Measurements from ENCODE around the gene PDGFD.

PDGFD gene

GRCh38 chr11:104175769-104176168, 11.8 kb upstream of the PDGFD start:
- Histone ChIP-seq H4K20me1 (ENCODE audit: insufficient read depth, low read length) (no peaks in the 10 kb centered on the region), H3K9ac (ENCODE audit: low read length) (no peak overlapping the region), H3K4me1 (ENCODE audit: low read length) (no peaks in the 10 kb centered on the region), H3K79me2 (ENCODE audit: low read length) (no peaks in the 10 kb centered on the region), H3K9me3 (ENCODE audit: insufficient read depth, low read length) (no peaks in the 10 kb centered on the region), H2AFZ (ENCODE audit: low read depth, low read length) (no peak overlapping the region), H3K4me2 (ENCODE audit: low read length) (no peak overlapping the region), H3K36me3 (replicated peaks; ENCODE audit: low read depth, low read length) (no peaks in the 10 kb centered on the region), H3K27me3 (ENCODE audit: low read depth, low read length) (no peaks in the 10 kb centered on the region), H3K27ac (ENCODE audit: low read length) (no peak overlapping the region), H3K4me3 (ENCODE audit: low read length) (no peak overlapping the region)
- TF ChIP-seq EZH2phosphoT487 (IDR thresholded peaks at IDR 0.05; ENCODE audit: low read depth), result no peak
- TF ChIP-seq, protein P1, sequence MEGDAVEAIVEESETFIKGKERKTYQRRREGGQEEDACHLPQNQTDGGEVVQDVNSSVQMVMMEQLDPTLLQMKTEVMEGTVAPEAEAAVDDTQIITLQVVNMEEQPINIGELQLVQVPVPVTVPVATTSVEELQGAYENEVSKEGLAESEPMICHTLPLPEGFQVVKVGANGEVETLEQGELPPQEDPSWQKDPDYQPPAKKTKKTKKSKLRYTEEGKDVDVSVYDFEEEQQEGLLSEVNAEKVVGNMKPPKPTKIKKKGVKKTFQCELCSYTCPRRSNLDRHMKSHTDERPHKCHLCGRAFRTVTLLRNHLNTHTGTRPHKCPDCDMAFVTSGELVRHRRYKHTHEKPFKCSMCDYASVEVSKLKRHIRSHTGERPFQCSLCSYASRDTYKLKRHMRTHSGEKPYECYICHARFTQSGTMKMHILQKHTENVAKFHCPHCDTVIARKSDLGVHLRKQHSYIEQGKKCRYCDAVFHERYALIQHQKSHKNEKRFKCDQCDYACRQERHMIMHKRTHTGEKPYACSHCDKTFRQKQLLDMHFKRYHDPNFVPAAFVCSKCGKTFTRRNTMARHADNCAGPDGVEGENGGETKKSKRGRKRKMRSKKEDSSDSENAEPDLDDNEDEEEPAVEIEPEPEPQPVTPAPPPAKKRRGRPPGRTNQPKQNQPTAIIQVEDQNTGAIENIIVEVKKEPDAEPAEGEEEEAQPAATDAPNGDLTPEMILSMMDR (IDR thresholded peaks at IDR 0.05; ENCODE audit: low read depth, low read length), result no peak

DNA sequence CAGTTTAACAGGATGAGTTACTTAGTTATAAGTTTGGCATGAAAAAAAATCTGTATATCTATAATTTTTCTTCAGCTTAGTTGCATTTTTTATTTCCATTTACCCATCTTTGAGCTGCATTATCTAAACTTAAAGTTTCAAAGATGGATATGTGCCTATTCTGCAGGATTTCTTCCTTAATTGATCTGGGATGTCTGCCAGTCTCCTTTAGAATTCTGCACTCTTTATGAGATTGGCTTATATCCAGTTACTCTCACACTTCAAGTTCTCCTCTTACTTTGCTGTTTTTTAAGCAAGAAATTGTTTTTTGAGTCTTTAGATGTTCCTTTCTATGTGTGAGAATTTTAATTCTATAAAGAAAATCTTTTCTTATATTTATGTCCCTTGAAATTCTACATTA, 5.1 kb upstream of the PDGFD start:
- Histone ChIP-seq H3K4me1 (ENCODE audit: low read length) (0 out of 2 replicates have a peak, but pooled peaks cover 3% of the 10 kb centered on the region), H3K36me3 (replicated peaks; ENCODE audit: low read depth, low read length) (no peaks in the 10 kb centered on the region), H4K20me1 (ENCODE audit: insufficient read depth, low read length) (no peaks in the 10 kb centered on the region), H3K9ac (ENCODE audit: low read length) (no peak overlapping the region), H3K4me2 (ENCODE audit: low read length) (no peak overlapping the region), H2AFZ (ENCODE audit: low read depth, low read length) (no peak overlapping the region), H3K79me2 (ENCODE audit: low read length) (no peaks in the 10 kb centered on the region), H3K27ac (ENCODE audit: low read length) (no peak overlapping the region), H3K4me3 (ENCODE audit: low read length) (no peak overlapping the region), H3K27me3 (ENCODE audit: low read depth, low read length) (0 out of 2 replicates have a peak, but pooled peaks cover 4% of the 10 kb centered on the region), H3K9me3 (ENCODE audit: insufficient read depth, low read length) (no peaks in the 10 kb centered on the region)
- TF ChIP-seq, protein P1 (IDR thresholded peaks at IDR 0.05; ENCODE audit: low read depth, low read length), result no peak
- no peak for TF ChIP-seq EZH2phosphoT487 (IDR thresholded peaks at IDR 0.05; ENCODE audit: low read depth)

DNA sequence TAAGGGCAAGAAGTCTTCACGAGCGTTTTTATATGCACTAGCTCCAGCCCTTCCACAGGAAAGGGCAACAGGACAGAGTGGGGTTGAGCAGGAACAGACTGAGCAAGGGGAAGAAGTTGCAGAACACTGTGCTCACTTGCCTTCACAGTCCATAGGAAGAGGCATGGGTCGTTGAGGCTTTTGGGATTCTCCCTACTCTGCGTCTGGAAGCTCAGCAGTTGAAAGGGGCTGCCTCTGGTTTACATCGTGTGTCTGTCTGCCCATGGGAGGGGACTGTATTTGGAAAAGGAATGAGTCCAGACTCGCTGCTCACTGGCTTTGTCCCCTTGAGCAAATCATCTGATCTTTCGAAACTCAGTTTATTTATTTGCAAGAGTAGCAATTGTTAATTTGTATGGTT, 1.1 kb upstream of the PDGFD start:
- H3K4me1 ChIP-seq (ENCODE audit: low read length), result peaks cover 9% of the 10 kb centered on the region
- no peak for TF ChIP-seq EZH2phosphoT487 (IDR thresholded peaks at IDR 0.05; ENCODE audit: low read depth)
- TF ChIP-seq, protein P1 (IDR thresholded peaks at IDR 0.05; ENCODE audit: low read depth, low read length), result no peak
- H3K36me3 ChIP-seq (replicated peaks; ENCODE audit: low read depth, low read length), result no peaks in the 10 kb centered on the region
- no peak overlapping the region for H3K4me3 ChIP-seq (ENCODE audit: low read length)
- H3K9ac ChIP-seq (ENCODE audit: low read length), result no peak overlapping the region
- H4K20me1 ChIP-seq (ENCODE audit: insufficient read depth, low read length), result no peaks in the 10 kb centered on the region
- no peak overlapping the region for H2AFZ ChIP-seq (ENCODE audit: low read depth, low read length)
- no peak overlapping the region for H3K27ac ChIP-seq (ENCODE audit: low read length)
- peaks cover 13% of the 10 kb centered on the region for H3K27me3 ChIP-seq (ENCODE audit: low read depth, low read length)
- no peaks in the 10 kb centered on the region for H3K79me2 ChIP-seq (ENCODE audit: low read length)
- H3K4me2 ChIP-seq (ENCODE audit: low read length), result no peak overlapping the region
- no peaks in the 10 kb centered on the region for H3K9me3 ChIP-seq (ENCODE audit: insufficient read depth, low read length)

GRCh38 chr11:104163100-104164027, 583 bp downstream of the PDGFD start:
- peaks cover 13% of the 10 kb centered on the region for H3K27me3 ChIP-seq (ENCODE audit: low read depth, low read length)
- no peaks in the 10 kb centered on the region for H3K36me3 ChIP-seq (replicated peaks; ENCODE audit: low read depth, low read length)
- H4K20me1 ChIP-seq (ENCODE audit: insufficient read depth, low read length), result no peaks in the 10 kb centered on the region
- H3K27ac ChIP-seq (ENCODE audit: low read length), result no peak overlapping the region
- H3K4me3 ChIP-seq (ENCODE audit: low read length), result peak overlapping the region; percentile 82
- H2AFZ ChIP-seq (ENCODE audit: low read depth, low read length), result peak overlapping the region; percentile 92
- H3K4me2 ChIP-seq (ENCODE audit: low read length), result peak overlapping the region; percentile 97
- H3K9ac ChIP-seq (ENCODE audit: low read length), result peak overlapping the region; percentile 50
- peaks cover 9% of the 10 kb centered on the region for H3K4me1 ChIP-seq (ENCODE audit: low read length)
- H3K9me3 ChIP-seq (ENCODE audit: insufficient read depth, low read length), result no peaks in the 10 kb centered on the region
- no peaks in the 10 kb centered on the region for H3K79me2 ChIP-seq (ENCODE audit: low read length)
- TF ChIP-seq, protein P1 (IDR thresholded peaks at IDR 0.05; ENCODE audit: low read depth, low read length), result no peak; the same call in 1 of the 2 replicates
- no peak for TF ChIP-seq EZH2phosphoT487 (IDR thresholded peaks at IDR 0.05; ENCODE audit: low read depth)

Data from OCI-LY3 (cell line).